ENCODE measurements around the gene HECTD1.

DNA sequence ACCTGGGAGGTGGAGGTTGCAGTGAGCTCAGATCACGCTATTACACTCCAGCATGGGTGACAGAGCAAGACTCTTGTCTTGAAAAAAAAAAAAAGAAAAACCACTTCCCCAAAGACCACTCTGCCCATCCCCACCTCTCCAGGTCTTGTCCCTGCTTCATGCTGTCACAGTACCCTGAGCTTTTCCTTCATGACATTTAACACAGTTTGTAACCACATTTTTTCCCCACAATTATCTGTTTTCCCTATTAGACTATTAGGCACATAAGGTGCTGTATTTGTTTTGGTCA, 6.9 kb downstream of the HECTD1 start:
- TF ChIP-seq CTCF (IDR thresholded peaks at IDR 0.05 in 4 of 5, conservative IDR thresholded peaks at IDR 0.05 in 1 of 5) = no peak
- no peak for TF ChIP-seq POLR2A (IDR thresholded peaks at IDR 0.05)
